CD4-positive, alpha-beta T cell treated with Interferon gamma for 1 hour (primary cell): ENCODE data around the gene PASK.
"Not testable (repeated sequence)": the region's sequence is repeated elsewhere in the genome, so short reads cannot be mapped to it uniquely, and the experiment has no call there.

Experiments used
- DNase-seq: peaks from one replicate; pipeline ENCODE4 v3.0.0-alpha.2; 2020

Gene PASK

GRCh38 chr2:241102239-241102803 lies 47.0 kb downstream of the PASK start, which contains the start of gene MTERF4:
Gene MTERF4 (minus strand): TSS chr2:241102287. CDS start chr2:241102273, 14 bp downstream.
- DNase-seq: peak; percentile 85

DNA sequence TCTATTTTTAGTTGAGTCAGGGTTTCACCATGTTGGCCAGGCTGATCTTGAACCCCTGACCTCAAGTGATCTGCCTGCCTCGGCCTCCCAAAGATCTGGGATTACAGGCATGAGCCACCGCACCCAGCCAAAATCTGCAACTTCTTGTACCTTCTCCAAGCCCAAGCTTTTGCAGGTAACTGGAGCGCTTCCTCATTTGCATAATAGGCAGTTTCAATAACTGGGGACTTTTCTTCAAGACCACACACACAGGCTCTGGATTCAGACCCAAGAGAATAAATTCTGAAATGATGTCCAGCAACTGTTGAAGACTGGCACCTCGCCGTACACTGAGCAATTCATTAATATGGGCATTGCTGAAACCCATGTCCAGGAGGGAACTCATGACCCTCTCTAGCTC lies 50.0 kb downstream of the PASK start:
- DNase-seq: no peak

DNA sequence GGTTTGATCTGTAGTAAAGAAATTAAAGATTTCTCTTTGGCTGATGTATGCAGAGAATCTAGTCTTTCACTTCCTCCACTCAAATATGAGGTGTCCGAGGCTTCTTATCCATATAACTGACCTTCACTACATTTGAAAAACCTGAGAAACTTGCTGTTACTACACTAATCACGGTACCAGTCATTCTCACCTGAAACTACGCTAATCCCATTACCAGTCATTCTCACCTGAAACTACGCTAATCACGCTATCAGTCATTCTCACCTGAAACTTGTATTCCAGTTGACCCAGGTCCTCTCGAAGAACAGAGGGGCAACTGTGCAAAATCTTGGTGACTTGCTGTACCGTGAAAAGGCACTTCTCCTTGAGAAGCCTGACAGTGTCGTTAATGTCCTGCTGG lies 52.3 kb downstream of the PASK start:
- no peak for DNase-seq

DNA sequence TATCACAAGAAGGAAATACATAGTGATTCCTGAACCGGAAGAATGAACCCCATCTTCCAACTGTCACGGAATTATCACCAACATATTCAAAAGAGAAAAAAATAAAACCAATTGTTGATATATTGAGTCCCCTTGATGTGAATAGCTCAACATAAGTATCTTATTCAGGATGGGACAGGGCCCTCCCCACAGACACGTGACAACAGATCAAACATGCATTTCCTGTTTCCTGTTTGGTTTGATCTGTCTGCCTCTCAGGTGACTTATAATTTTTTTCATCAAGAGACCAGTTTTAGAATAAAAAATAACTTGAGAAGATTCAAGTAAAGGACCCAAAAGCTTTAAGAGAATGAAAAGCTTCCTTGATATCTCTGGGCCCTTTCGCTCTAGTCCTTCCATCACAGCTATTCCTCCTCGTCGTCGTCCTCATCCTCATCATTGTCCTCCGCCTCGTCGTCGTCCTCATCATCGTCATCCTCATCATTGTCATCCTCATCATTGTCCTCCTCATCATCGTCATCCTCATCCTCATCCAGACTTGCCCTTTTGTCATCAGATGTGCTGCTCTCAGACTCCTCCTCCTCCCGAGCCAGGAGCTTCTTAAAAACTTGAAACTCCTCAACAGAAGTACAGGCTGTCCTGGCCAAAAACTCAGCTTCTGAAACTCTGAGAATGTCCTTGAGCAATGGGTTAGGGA lies 53.5 kb downstream of the PASK start:
- peak; percentile 48 for DNase-seq

DNA sequence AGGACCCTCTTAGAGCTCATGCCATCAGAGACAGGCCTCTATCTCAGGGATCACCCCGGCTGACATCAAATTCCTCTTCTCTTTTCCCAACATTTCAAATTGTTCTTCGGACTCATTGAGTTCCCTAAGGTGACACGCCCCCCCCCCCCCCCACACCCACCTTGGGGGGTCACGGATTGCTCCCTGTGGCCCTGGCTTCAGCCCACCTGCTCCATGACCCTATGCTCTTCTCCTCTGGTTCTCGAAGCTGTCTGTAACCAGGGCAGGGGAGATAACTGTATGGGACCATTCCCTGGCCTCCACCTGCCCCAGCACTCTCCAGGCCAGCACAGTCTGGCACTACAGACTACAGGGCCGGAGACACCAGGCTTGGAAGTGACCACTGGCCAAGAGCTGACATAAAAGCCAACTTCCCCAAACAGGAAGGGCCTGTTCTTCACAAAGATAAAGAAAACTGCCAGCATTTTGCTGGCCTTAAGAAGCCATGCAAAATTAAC lies 54.3 kb downstream of the PASK start:
- no peak for DNase-seq

DNA sequence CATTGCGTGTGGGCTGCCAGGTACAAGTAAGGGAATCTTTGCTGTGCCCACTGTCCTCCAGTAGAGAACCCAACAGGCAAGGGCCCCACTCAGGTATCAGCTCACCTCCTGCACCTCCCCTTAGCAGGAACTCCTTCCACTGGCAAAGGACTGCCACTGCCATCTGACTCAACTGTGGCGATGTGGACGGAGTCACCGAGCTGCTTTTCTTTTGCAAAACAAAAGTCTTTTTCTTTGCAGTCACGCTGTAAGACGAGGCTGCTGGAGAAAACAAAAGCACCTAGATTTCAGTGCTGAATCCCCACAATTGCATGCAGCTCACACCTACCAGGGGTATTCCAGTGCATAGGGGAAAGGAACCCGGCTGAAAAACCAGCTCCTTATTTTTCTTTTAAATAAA lies 55.1 kb downstream of the PASK start:
- no peak for DNase-seq

DNA sequence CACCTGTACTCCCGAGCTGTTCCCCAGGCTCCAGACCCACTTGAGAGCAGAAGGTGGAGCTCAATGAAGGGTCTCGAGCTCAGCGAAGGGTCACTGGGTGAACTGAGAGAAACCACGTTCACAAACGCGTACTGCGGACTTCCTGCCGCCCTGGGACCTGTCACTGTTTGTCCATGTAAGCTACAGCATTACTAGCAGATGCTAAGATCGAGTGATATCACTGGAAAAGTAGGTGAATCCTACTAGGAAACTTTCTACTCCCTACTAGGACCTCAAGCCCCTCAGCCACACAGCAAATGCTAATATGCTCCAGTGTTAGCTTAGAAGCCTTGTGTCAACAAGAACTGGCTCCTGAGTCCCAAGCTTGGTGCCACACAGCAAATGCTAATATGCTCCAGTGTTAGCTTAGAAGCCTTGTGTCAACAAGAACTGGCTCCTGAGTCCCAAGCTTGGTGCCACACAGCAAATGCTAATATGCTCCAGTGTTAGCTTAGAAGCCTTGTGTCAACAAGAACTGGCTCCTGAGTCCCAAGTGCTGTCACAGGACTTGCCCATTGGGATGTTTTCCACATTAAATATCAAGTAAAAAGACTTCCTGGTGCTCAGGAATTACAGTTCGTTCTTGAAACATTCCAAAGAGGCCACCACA lies 56.0 kb downstream of the PASK start:
- not testable (repeated sequence) for DNase-seq

- no peak for DNase-seq
Observed at GRCh38 chr2:241092677-241093076, 56.6 kb downstream of the PASK start.

GRCh38 chr2:241091734-241092445 lies 57.4 kb downstream of the PASK start:
- DNase-seq: no peak

DNA sequence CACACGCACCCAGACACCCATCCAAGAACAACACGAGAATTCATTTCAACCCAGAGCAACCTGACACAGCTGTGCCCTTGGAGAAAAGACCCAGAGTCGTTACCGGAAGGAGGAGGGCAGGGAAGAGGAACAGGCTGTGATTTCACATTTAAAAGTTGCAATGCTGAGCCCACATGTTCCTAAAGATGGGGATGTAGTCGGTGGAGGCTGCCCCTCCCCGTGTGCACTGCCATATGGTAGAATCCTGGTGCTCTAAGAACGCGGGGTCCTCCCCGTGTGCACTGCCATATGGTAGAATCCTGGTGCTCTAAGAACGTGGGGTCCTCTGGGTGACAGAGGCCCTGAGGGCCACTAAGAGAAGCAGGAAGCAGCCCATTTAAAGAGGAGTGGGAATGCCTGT lies 58.1 kb downstream of the PASK start:
- no peak for DNase-seq

DNA sequence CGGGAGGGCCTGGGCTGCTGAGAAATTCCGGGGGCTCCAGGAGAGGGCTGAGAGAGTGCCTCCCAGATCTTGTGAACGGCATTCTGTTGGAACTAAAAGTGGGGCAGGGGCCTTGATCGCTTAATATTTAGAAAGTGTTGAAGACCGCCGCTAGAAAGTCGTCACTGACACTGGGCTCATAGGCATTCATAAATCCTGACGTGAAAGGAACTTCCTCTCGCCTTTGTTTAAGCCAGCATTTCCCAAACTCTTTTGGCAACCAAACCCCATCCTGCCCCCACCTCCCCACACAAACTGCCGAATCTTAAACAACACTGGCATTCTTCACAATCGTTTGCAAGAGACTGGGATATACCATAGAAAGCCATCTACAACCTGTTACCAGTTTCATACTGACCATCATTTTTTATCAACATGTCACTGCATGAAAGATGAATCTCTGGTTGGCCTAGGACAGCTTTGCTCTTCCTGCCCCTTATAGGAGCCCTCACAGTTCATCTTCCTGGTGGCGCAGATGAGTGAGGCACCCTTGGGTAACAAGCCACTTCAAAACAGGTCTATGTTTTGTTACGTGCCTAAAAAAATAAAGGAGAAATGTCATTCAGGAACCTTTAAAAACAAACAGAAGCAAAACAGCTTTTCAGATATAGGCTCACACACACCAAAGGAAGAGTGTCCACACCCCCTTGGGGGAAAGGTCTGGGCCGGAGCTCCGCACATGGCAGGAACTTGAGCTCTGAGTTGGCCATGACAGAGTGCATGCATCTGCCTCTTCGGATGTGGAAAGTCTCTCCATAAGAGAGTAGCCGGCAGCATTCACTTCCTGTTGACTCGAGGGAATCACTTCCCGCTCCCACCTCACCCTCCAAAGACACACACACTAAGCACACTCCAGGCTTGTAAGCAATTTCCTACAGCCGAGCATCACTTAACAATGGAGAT lies 60.2 kb downstream of the PASK start:
- DNase-seq: no peak

DNA sequence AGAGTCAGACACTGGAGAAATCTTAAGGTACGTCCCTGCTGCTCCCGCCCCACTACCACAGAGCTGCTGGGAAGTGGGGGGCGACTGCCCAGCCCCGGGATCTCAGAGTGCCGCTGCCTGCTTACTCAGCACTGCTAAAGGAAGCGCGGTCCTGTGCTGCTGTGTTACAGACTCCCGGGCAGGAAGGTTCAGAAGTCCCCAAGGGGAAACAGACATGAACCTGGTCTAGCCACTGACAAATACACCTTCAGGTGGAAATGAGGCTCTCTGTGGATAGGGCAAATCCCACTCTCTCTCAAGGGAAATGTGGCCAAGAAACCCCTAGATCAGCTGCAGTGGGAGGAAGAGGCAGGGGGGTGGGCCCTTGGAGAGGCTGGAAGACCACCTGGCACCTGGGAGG lies 60.9 kb downstream of the PASK start:
- no peak for DNase-seq

DNA sequence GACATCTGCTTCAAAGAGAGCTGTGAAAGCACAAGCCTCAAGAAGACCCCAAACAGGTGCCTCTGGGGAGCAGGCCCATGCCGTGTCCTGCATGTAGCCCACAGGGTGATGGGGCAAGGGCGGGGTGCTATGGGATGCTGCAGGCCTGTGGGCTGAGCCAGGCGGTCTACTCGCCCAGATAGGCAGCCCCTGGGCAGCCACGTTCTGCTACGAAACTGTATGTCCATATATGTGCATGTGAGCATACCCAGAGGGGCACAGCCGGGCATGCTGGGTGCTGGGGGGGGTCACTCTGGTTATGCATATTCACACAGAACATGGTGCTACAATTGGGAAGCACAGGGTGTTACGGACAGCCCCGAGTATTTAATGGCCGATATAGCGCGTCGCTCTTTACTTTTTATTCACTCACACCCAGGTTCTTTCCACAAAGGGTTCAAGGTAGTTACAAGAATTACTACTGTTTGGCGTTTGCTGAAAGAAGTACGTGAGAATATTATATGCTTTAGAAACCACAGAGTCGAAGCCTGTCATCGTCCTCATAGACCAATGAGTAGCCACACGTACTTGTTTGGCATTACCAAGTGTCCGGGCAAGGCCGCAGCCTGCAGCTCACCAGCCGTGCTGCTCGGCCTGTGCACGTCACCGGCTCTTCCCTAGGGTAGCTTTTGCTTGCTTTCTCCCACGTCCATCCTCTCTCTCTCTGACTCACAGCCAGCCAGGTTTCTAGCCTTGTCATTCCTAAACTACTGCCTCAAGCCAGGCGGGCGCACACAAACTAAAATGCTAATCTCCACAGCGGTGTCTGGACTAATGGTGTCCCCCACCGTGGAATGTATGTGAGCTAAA lies 61.6 kb downstream of the PASK start:
- DNase-seq: no peak

DNA sequence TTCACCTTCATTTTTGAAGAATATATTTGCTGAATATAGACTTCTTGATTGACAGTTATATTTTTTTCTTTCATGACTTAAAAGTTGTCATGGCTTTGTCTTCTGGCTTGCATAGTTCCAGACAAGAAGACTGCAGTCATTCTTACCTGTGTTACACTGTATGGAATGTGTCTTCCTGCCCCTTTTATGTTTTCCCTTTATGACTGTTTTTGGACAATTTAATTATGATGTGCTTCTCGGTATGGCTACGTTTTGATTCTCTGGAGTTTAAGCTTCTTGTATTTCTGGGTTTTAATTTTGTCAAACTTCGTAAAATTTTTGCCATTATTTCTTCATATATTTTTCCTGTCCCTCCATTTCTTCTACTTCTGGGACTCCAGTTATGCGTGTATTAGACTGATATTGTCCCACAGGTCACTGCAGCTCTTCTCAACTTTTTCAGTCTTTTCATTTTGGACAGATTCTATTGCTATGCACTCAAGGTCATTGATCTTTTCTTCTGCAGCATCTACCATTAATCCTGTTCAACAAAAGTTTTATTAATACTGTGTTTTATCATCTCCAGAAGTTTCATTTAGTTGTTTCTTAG lies 64.3 kb downstream of the PASK start:
- no peak for DNase-seq

DNA sequence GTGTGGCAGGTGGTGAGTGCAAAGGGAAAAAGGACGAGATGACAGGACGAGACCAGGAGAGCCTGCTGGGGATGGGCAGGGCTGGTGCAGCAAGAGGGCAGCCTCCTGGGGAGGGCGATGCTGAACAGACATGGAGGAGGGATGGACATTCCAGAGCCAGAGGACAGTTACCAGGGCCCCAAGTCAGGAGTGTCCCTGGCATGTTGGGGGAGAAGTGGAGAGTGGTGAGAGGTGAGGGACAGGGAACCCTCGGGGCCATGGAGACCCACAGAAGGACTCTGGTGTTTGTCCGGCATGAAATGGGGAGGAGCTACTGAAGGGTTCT lies 66.2 kb downstream of the PASK start:
- no peak for DNase-seq

DNA sequence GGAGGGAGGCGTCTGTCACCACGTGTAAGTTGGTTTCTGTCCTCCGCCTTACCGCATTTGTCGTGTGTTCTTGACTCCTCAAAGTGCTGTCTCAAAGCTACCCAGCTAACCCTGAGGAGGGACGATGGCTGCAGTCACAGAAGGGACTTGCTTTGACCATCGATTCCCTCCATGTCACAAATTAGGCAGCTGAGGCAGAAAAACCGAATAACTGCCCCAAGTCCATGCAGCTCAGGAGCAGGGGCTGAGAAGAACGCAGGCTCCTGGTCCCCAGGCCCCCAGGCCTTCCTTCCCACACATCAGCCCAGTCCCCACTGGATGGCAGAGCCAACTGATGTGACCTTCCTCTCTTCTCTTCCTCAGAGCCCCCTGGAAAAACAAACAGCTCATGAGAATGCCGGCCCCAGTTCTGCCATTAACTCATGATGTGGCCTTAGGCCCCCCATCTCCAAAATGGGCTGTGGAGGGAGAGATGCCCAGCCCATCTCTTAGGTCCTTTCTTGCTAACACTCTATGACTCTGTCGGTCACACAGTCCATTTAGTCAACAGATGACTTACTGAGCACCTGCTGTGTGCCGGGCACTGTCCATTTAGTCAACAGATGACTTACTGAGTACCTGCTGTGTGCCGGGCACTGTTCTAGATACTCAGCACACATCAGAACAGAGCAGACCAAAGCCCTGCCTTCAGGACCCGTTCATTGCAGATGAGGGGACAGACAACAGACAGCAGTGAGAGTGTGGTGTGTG lies 66.8 kb downstream of the PASK start:
- no peak for DNase-seq

GRCh38 chr2:241081643-241082340 lies 67.5 kb downstream of the PASK start:
- DNase-seq: no peak

- no peak for DNase-seq
Observed at GRCh38 chr2:241081190-241081642, 68.1 kb downstream of the PASK start.

GRCh38 chr2:241080405-241081189 lies 68.7 kb downstream of the PASK start:
- DNase-seq: no peak
